GM19025 (cell line): ENCODE data around the gene ADRA1B.

Source experiments
- ATAC-seq: cut with Tn5 transposase; IDR thresholded peaks from one replicate; pipeline ENCODE4 v1.9.1; 2021; ENCODE audit warnings: mild to moderate bottlenecking, low read depth, moderate library complexity; ENCODE audit not compliant: unreplicated experiment

Gene ADRA1B

DNA sequence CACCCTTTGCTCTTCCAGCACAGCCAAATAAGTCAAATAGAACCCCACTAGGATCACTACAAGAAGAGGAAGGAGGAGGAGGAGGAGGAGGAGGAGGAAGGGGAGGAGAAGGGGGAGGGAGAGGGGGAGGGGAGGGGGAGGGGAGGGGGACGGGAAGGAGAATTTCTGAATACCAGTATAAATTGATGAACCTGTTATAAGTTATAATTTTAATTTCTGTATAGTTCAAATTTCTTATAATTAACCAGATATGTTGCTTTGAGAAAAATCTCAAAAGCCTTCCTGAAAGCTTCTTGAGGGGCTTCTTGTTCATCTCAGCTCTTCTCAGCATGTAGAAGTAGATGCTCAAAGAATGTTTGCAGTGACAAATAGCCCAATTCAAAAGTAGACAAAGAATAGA is 15.0 kb upstream of the ADRA1B start:
- no peak for ATAC-seq

DNA sequence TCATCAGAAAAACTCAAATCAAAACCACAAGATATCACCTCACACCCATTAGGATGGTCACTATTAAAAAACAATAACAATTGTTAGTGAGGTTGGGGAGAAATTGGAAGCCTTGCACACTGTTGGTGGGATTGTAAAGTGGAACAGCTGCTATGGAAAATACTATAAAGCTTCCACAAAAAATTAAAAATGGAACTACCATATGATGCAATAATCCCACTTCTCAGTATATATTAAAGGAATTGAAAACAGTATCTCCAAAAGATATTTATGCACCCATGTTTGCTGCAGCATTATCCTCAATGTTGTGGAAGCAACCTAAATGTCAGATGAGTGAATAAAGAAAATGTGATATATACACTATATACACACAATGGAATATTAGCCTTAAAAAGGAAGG is 14.5 kb upstream of the ADRA1B start:
- ATAC-seq: no peak

DNA sequence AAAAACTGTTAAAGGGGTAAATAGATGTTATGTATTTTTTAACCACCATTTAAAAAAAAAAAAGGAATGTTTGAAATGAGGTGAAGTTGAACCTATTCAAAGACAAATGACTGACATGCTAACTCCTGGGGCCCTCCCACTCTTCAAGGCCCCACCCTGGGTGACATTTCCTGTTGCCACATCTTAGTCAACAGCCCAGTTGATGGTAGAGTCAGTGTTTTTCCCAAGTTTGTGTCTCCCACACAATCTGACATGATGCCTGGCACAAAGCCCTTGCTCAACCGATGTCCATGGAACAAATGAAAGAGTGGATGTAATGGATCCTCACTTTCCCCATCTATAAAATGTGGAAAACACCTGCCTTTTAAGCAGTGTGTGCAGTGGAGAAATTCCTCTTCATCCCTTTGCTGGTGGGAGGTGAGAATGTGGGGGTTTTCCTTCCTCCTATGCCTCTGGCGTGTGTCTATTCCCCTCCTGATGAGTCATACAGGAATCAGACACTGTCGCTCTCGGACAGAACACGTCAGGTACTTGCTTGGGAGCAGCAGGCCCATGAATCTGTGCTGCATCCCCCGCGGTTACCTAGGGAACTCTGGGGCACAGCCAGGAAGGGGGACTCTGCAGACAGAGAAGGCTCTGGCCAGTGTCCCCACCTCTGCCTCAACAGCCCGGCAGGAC is 13.7 kb upstream of the ADRA1B start:
- ATAC-seq: no peak

DNA sequence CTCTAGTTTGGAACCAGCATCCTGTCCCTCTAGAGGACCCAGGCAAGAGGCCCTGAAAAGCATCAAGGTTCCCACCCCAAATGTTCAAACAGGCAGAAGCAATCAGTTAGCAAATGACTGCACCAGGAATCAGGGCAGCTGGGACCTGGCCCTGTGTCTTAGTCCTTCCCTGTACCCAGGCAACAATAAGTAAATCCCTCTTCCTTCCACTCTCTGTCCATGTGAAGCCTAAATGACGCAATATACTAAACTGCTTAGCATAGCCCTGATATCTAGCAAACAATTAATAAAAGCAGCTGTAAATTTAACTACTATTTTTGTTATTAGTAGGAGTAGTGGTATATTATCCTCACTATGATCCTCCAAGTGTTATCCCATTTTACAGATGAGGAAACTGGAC is 13.2 kb upstream of the ADRA1B start:
- no peak for ATAC-seq

DNA sequence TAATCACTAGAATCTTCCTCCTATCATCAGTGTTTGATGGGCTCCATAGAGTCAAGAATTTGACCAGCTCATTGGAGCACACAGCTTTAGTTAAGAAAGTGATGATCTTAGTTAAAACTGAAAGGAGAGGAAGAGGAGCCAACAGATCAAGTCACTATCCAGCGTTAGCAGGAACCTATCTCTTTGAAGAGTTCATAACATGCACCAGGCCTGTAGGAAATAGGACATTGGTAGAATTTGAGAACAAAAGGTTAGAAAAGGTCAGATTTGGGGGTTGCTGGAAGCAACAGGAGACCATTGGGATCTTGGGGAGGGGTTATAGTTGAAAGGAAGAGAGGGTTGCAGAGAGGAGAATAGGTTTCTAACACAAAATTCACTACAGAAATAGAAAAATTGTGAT is 11.4 kb upstream of the ADRA1B start:
- no peak for ATAC-seq

DNA sequence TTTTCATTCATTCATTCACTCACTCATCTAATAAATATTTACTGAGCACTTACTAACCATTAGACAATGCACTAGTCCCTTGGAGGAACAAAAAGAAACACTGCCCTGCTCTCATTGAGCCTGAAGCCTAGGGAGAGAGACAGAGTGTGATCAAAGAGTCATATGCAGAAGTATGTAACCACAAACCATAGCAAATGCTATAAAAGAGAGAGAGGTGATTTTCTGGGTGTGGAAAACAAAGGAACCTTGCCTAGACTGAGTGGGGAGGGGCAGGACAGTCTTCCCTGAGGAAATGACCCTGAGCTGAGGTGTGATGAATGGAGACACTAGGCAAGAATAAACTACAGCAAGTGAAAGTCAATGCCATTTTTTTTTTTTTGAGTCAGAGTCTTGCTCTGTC is 10.8 kb upstream of the ADRA1B start:
- ATAC-seq: no peak

DNA sequence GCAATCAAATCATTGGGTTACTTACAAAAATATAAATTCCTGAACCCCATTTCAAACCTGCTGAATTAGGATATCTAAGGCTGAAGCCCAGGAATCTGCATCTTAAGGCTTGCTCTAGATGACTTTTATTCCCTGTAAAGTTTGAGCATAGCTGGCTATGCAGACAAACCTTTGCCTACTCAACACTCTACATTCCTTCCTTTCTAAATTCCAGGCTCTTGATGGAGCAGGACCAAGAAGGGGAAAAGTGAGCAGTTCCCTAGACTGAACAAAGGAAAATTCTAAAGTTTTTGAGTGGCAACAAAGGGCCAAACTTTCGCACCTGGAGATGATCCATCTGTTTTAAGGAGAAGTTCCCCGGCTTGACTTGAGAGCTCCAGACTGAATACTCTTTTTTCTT is 9.8 kb upstream of the ADRA1B start:
- ATAC-seq: no peak

DNA sequence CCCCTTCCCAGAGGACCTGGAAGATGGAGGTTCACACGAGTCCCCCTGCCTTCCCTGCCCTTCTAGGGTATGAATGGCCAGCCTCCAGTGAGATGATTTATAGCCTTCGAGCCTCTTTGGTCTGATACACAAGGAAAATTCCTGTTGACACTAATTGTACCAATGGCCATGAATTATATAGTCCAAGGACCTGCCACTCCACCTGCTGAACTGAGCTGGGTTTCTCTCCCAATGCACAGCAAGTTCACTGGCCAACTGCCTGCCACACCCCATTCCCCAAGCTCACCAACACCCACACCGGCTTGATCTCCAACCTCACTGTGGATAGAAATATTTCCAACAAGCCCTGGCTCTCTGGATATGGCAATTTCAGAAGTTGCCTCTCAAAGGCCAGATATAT is 9.3 kb upstream of the ADRA1B start:
- ATAC-seq: no peak

DNA sequence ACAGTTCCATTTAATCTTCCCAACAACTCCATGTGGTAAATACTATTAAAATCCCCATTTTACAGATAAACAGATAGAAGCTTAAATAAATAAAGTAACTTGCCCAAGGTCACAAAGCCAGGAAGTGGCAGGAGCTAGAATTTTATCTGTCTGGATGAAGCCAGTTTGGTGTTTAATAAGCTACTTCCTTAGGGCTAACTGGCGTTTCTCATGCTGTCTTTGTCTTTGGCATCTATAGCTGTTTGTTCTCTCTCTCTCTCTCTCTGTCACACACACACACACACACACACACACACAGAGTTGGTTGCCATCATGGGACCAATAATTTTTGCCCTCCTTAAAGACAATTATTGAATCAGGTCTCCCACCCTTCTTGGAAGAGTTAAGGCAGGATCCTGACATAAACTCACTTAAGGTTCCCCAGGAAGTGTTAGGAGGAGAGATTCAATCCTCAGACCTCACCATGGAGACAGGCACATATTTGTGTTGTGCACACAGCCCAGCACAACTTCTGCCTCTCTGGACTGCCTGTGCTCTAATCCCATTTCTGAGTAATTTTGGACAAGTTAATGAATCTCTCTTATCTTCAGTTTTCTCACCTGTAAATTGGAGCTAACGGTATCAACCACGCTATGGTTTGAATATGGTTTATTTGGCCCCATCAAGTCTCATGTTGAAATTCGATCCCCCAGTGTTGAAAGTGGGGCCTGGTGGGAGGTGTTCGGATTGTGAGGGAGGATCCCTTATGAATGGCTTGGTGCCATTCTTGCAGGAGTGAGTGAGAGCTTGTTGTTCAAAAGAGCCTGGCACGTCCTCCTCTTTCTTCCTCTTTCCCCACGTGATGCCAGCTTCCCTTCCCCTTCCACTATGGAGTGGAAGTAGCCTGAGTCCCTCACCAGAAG is 8.3 kb upstream of the ADRA1B start:
- ATAC-seq: no peak

DNA sequence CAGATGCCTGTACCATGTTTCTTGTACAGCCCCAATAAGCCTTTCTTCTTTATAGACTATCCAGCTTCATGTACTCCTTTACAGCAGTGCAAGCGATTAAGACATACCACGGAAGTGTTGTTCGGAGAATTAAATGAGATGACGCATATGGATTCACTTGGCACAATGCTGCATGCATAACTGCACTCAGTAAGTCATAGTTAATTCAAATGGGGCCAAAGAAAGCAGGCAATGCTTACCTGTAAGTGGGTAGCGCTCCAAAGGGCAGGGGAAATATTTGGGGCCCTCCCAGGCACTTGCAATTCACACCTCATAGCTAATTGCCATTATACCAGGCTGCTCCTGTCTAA is 7.7 kb upstream of the ADRA1B start:
- ATAC-seq: no peak

DNA sequence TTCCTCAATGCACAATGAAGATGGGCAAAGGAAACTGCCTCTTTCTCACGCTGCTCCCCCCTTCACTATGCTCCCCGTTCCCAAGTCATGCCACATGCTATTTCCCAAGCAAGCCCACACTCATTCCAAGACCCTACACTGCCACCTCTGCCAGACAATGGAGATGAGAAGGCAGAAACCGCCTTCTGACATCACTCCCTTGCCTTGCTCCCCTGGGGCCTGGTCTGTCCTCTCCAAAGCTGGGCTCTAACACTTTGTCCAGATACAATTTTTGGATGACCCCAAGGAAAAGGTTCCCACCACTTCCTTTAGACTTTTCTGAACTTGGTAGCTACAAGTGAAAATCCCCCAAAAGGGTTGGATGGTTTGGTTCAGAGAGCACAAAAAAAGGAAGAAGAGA is 7.2 kb upstream of the ADRA1B start:
- ATAC-seq: no peak

DNA sequence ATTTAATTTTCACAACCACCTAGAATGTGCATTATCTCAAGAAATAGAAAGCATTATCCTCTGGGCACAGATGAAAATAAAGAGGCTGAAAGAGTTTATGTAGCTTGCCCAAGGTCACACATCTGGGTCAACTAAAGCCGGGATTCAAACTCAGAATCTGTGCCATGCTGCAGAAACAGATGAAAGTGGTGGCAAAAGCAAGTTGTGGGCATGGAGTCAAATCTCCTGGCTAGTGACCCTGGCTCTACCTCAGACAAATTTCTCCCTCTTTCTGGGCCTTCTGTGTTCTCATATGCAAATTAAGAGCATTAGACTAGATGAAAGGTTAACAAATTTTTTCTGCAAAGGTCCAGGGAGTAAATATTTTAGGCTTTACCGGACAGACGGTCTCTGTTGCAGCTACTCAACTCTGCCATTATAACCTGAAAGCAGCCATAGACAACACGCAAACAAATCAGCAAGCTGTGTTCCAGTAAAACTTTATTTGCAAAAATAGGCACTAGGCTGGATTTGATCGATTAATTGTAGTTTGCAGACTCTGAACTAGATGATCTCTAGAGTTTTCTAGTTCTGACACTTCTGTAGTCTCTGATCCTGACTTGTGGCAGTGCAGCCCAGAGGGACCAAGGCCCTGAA is 6.0 kb upstream of the ADRA1B start:
- no peak for ATAC-seq

DNA sequence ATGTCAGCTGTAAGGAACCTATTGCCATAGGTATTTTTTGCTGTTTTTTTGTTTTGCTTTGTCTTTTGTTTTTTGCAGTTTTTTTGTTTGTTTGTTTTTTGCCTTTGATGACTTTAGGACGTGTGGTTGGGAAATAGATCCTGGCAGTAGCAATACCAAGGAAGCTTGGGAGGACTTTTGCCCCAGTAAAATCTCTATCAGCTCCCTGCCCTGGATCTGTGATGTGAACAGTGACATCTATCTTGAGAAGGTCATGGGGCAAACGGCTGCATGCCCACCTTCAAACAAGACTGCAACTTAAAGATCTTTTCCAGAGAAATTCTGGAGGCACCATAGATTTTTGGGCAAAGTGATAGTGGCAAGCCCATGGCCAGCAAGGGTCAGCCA is 5.4 kb upstream of the ADRA1B start:
- no peak for ATAC-seq

DNA sequence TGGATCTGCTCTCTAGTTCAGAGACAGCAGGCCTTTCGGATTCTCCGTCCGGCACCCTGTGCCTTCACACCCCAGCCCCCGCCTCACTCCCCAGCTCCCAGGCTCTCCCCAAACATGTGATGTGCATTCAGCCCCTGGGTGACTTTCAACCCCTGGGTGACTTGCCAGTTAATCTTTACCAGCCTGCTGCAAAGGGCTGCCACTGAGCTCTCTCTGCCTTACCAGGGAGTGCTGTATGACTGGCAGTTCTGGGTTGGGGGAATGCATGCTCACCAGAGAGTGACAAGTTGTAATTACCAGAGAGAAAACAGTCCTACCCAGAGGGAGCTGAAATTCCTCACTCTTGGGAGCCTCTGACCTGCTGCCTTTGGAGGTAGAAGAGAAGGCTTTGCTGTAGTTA is 4.9 kb upstream of the ADRA1B start:
- ATAC-seq: no peak

DNA sequence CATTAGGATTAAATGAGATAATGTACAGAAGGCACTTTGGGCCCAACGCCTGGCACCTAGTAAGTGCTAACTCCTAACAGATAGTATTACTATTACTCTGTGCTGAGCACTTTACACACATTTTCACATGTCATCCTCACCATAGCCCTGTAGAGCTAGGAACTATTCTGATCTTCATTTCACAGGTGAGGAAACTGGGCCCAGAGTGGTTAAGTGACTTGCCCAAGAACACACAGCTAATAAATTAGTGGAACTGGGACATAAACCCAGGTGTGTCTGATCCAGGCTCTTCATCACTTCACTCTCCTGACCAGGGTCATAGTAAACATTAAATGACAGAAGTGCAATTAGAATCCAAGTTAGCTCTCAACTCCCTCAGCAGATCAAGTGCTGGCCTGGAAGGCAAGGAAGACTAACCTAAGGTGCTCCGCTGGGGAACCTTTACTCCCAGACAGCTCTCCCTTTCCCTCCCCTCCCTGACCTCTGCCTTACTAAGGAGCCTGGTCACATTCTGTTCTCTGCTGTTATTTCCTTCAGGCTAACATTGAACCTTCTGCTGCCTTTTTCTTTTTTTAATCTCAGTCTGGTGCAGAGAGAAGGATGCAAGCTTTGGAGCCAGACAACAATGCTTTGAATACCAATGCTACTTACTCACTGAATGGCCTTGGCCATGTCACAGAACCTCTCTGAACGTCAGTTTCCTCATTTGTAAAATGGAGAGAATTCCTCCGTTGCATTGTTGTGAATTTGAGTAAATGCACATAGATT is 4.1 kb upstream of the ADRA1B start:
- no peak for ATAC-seq

DNA sequence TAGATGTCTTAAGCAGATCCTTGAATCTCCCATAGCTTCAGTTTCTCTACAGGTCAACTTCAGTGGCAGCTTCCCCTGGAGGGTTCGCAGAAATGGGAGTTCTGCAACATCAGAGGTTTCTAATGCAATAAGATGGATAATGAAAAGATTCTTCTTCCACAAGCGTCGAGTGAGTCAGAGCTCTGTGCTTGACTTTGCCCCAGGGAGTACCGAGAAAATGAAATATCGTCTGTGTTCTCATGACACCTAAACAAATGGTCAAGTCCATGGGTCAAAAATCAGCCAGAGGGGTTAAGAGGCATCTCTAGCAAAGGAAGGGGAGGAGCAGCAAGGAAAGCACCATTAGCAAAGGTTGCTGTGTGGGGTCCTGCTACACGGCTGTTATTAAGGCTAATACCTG is 3.2 kb upstream of the ADRA1B start:
- no peak for ATAC-seq

DNA sequence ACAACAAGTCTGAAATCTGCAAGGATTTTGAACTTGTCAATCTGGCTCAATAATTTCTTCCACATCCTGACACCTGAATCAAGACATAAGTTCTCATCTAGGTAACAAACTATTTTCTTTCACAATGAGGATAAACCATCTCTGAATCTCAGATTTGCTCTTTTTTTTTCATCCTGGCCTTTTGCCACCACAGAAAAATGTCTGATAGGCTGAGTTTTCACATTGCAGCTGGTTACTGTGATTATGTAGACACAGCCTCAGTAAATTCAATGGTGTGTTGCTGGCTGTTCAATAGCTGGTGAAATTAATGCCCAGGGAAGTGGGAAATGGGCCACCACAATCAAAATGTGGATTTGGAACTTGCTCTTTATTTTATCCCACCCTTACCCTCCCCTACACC is 2.8 kb upstream of the ADRA1B start:
- no peak for ATAC-seq

DNA sequence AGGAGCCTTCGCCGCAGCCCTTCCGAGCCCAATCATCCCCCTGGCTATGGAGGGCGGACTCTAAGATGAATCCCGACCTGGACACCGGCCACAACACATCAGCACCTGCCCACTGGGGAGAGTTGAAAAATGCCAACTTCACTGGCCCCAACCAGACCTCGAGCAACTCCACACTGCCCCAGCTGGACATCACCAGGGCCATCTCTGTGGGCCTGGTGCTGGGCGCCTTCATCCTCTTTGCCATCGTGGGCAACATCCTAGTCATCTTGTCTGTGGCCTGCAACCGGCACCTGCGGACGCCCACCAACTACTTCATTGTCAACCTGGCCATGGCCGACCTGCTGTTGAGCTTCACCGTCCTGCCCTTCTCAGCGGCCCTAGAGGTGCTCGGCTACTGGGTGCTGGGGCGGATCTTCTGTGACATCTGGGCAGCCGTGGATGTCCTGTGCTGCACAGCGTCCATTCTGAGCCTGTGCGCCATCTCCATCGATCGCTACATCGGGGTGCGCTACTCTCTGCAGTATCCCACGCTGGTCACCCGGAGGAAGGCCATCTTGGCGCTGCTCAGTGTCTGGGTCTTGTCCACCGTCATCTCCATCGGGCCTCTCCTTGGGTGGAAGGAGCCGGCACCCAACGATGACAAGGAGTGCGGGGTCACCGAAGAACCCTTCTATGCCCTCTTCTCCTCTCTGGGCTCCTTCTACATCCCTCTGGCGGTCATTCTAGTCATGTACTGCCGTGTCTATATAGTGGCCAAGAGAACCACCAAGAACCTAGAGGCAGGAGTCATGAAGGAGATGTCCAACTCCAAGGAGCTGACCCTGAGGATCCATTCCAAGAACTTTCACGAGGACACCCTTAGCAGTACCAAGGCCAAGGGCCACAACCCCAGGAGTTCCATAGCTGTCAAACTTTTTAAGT is 819 bp downstream of the ADRA1B start:
- no peak for ATAC-seq

DNA sequence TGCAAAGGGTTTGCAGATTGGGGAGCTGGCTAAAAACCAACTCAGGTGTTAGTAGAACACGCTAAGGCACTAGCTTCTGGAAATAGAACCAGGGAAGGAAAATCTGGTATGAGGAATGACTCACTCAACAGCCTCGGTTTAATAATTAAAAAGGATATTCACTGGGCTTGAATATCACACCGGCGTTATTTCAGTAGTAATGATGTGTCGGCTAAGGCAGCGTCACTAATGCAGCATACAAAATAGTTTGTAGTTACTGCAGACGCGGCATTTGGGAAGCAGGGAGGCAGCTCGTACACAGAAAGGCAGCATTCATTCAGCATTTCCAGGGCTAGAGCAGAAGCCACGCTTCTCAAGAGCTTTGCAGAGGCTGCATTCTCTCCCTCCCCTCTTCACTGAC is 1.7 kb downstream of the ADRA1B start:
- ATAC-seq: no peak

DNA sequence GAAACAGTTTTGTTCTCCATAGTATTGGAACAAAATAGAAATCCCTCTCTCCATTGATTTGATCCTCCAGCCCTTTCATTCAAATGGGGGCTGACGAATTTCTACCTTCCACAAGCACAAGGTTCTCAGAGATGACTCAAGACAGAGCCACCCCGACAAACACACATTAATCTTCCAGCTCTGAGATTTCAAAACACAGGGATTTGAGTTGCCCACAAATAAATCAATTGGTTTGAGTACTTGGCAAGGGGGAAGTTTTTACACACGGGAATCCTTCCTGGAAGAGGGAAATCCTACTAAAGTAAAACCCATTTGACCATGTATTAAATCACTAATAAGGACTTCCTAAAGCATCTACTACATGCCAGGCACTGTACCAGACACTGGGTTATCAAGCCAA is 5.4 kb downstream of the ADRA1B start:
- ATAC-seq: no peak
